Occipital lobe (tissue), 2 donors: ENCODE measurements around the gene PLEKHA6. TPM values are rescaled to one million over a fixed set of nuclear protein-coding genes. Genes with fewer than 3 reads are reported as not detected.

Experiments
- DNase-seq: peaks from one replicate; lab custom pipeline; 2025; lab: John Stamatoyannopoulos, UW
- total RNA-seq: library from RNA; depleted of rRNA; stranded (reverse); fragments of >200 nt; gene quantifications from one replicate; pipeline ENCODE4 v1.2.3, GENCODE V29; 2014

Gene PLEKHA6
- total RNA-seq, 1 donor from 2014 or later: 7.5 TPM

DNA sequence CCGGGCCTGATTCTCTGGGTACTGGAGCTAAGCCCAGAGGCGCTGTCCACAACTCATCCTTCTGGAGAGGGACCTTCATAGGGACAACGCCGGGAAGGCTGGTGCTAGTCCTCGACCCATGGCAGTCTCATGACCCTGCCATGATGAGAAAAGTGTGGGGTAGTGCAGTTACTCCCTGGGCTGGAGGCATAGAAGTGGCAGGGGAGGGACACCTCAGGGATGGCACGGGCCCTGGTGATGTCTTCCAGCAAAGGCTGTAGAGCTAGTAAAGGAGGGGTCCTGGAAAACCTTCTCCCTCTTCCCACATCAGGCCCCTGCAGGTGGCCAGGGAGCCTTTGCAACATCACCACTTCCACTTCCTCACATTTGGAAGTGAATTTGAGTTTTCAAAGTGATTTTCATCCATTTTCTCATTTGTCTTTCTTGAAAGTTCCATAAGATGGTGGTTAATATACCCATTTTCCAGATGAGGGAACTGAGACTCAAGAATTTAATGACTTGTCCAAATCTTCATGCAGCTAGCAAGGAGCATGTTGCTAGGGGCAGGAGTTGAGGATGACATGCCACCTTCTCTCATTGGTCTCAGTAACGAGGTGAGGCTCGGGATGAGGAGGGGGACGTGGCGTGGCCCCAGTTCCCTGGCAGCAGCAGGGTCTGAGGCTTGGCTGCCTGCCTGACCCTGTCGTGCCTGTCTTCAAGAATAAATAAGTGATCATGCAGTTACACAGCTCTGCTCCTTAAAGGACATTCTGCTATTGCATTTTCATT, 142.7 kb downstream of the PLEKHA6 start:
- DNase-seq: no peak

GRCh38 chr1:204216236-204216635, 143.5 kb downstream of the PLEKHA6 start:
- no peak for DNase-seq

- peak; percentile 46 for DNase-seq
These were observed 145.8 kb downstream of the PLEKHA6 start, which contains the start of gene GOLT1A for GRCh38 chr1:204213668-204214662. TSS of gene GOLT1A (minus strand) at chr1:204213988. CDS start at chr1:204213906, 82 bp downstream.

DNA sequence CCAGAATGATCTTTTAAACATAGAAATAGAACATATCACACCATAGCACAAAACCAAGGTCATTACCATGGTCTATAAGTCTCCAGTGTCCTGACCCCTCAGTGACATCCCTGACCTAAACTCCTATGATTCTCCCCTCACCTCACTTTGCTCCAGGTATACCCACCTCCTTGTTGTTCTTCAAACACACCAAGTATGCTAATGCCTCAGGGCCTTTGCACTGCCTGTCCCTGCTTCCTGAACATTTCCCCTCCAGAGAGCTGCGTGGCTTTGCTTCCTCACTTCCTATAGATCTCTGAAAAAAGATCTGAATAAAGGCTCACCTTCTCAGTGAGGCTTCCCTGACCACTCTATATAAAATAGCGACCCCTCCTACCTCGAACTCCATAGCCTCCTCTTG, 147.0 kb downstream of the PLEKHA6 start:
- DNase-seq: no peak

GRCh38 chr1:204211046-204211445, 148.7 kb downstream of the PLEKHA6 start:
- no peak for DNase-seq

GRCh38 chr1:204207136-204207616, 152.6 kb downstream of the PLEKHA6 start:
- DNase-seq: peak; percentile 23

- DNase-seq: no peak
These were observed 153.6 kb downstream of the PLEKHA6 start for GRCh38 chr1:204206121-204206520.

DNA sequence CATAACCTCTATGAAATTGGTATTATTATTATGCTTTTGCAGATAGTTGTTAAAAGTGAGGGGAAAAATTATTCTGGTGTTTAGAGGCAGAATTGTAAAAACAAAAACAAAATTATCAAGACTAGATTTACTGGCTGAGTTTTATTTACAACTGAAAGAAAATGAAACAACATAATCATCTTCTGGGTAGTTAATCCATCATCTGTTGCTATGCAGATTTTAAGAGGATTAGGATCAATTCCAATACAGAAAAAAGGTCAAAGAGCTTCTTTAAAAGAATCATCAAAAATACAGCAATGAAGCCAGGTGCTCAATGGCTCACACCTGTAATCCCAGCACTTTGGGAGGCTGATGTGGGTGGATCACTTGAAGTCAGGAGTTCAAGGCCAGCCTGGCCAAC, 154.2 kb downstream of the PLEKHA6 start:
- DNase-seq: no peak

DNA sequence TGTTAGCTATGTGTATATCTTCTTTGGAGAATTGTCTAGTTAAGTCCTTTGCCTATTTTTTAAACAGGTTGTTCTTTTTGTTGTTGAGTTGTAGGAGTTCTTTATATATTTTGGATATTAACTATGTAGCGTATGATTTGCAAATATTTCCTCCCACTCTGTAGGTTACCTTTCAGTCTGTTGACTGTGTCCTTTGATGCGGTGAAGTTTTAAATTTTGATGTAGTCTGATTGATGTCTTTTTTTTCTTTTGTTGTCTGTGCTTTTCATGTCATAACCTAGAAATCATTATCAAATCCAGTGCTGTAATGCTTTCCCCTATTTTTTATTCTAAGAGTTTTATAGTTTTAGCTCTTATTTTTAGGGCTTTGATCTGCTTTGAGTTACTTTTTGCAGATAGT, 154.8 kb downstream of the PLEKHA6 start:
- DNase-seq: no peak

- DNase-seq: no peak
These were observed 156.4 kb downstream of the PLEKHA6 start for GRCh38 chr1:204203206-204203767.

GRCh38 chr1:204202481-204202880, 157.2 kb downstream of the PLEKHA6 start:
- no peak for DNase-seq

GRCh38 chr1:204201348-204202040, 158.2 kb downstream of the PLEKHA6 start:
- DNase-seq: no peak

DNA sequence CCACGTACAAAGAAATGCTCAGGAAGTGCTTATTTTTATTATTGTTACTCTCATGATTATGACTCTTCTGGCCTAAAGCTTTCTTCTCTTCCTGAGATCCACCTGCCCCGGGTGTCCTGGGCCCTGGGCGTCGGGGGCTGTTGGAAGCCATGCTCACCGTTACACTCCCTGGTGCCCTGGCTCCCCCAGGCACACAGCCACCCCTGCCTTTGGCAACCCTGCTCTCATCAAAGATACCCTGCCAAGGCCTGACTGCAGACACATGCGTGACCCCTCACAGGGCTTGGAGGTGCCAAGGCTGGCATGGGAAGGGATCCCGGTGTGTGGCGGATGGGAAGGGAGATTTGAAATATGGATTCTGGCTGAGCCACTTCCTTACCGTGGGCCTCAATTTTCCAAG, 160.2 kb downstream of the PLEKHA6 start:
- DNase-seq: no peak

DNA sequence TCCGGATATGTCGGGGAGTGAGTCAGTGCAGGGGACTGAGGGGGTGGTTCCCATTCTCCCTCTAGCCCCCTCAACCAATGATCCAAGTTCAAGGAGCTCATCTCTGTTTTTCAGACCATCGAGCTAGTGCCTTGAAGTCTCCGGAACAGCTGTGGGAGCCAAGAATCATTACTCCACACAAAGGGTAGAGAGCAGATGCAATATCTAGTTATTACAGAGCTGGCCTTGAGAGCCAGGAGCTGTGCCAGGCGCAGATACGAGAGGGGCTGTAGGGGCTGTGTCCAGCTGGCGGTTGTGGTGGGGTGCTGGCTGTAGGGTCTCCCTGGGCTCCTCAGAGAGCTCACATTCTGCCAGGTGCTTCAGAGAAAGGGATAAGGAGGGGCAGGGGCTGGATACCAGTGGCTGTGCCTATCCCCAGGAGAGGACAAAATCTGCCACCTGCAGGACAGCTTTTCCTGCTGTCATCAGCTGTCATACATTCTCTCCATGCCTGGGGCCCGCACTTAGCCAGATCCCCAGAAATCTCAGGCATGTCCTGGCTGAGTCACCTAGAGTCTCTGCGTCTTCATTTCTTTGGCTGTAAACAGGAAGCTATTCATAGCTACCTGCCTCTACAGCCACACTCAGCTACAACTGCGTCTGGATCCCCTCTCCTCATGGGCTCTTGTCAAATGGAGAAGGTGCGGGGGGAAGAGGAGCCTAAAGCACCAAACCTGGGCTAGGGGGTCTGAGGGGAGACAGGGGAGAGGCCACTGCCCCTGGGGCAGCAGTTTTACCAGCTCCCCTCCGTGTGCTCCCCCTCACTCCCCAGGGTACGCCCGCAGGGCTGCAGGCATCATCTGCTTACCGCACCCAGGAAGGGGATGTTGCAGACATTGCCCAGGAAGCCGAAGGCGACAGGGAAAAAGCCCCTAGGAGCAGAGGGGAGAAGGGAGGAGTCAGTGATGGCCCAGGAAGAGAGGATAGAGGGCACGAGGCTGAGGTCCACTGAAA, 161.1 kb downstream of the PLEKHA6 start:
- DNase-seq: no peak

DNA sequence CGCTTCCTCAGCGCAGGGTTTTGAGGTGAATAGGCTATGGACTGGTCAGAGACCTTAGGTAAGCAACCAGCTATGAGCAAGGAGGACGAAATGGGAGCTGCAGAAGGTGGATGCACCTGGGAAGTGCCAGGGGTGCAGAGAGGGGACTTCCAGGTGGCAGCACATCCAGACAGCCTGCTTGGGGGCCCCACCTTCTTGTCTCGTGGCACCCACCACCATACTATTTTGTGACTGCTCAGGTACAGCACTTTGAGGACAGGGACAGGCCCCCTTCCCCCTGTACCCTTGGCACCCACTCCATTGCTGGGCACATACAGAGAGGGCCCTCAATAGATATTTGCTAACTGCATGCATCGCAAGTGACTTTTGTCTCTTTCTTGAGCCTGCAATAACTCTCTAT, 162.7 kb downstream of the PLEKHA6 start:
- no peak for DNase-seq

GRCh38 chr1:204196068-204196795, 163.5 kb downstream of the PLEKHA6 start, which contains the start of gene KISS1:
TSS of gene KISS1 (minus strand) at chr1:204196491. CDS start at chr1:204192876, 3,615 bp downstream.
- no peak for DNase-seq

DNA sequence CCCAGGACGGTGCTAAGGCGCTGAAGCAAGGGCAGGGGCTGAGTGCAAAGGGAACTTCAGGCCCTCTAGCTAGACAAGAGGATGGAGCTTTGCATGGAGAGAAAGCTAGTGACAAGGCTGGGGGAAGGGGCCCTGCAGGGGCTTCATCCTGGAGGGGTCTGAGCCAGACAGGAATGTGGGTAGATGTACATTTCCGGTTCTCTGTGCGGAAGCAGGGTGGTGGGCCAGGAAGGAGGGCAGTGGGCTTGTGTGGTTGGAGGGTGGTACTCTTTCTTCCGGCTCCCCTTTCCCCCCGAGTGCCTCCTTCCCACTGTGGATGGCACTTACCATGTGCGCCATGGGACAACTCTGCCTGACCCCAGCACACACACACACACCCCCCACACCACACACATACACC, 165.0 kb downstream of the PLEKHA6 start:
- no peak for DNase-seq

DNA sequence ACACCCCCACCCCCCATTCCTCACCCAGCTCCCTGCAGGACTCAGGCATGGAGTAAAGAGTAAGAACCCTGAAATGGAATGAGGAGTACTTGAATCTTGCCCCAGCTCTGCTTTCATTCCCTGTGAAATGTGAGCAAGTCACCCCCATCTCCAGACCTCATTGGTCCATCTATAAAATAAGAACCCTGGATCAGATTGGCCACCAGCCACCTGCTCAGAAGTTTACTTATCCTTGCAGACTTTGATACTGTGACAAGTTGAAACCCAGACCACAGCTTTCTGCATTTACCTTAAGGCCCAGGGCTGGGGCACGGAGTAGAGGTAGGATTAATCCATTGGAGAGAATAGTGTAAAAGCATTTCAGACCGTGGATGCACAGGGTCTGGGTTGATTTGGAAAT, 165.6 kb downstream of the PLEKHA6 start:
- DNase-seq: no peak
